Measurements from ENCODE around the gene PRKAA1.
"Not testable (repeated sequence)": the region's sequence is repeated elsewhere in the genome, so short reads cannot be mapped to it uniquely, and the experiment has no call there.

GRCh38 chr5:40710575-40710974 is 87.6 kb downstream of the PRKAA1 start:
- TF ChIP-seq CTCF (conservative IDR thresholded peaks at IDR 0.05; ENCODE audit: low read length); EZH2phosphoT487 (IDR thresholded peaks at IDR 0.05; ENCODE audit: borderline replicate concordance): not testable (repeated sequence)

Measured in Loucy (cell line).